ENCODE measurements around the gene DIO1. TPM values are rescaled to one million over a fixed set of nuclear protein-coding genes. Genes with fewer than 3 reads are reported as not detected.

DIO1 gene
- polyA plus RNA-seq, 3 donors = 0.22 to 0.73 TPM; not detected in 1

GRCh38 chr1:53868565-53868964 is 25.4 kb upstream of the DIO1 start:
- Mint-ChIP-seq H3K4me3 (no peak overlapping the region), H3K27ac (no peak overlapping the region), H3K4me1 (peaks cover 4% of the 10 kb centered on the region), H3K9me3 (peaks cover 0 to 6% (median 0%) of the 10 kb centered on the region in 7 donors), H3K27me3 (ENCODE audit: low read depth in 3 of 3) (no peaks in the 10 kb centered on the region), H3K36me3 (peaks cover 67 to 88% of the 10 kb centered on the region in 2 donors)
- no peak overlapping the region for H3K4me3 ChIP-seq (replicated peaks in 1 of 3; ENCODE audit: low read depth in 2 of 3, low read length in 3 of 3)
- no peak overlapping the region for H3K4me2 ChIP-seq (replicated peaks; ENCODE audit: extremely low read depth, low read length, poor library complexity, severe bottlenecking)
- no peak overlapping the region for H2AFZ ChIP-seq (ENCODE audit: insufficient read depth, low read depth, low read length, poor library complexity, severe bottlenecking)
- H3K27ac ChIP-seq (ENCODE audit: low read depth in 1 of 2, low read length in 2 of 2) = no peak overlapping the region
- H3K36me3 ChIP-seq (replicated peaks in 1 of 2; ENCODE audit: control insufficient read depth in 1 of 2, insufficient read depth in 2 of 2, low read length in 2 of 2) = peaks cover 63 to 97% of the 10 kb centered on the region in 2 donors
- TF ChIP-seq CTCF (IDR thresholded peaks at IDR 0.05) = no peak
- no CpG with 5 or more reads among the region's 1 CpG for WGBS (ENCODE audit: insufficient coverage)
- H3K79me2 ChIP-seq (ENCODE audit: insufficient read depth, low read length) = no peaks in the 10 kb centered on the region
- no peaks in the 10 kb centered on the region for H3K27me3 ChIP-seq (ENCODE audit: control insufficient read depth in 2 of 2, insufficient read depth in 2 of 2, low read length in 2 of 2)
- no peak for DNase-seq
- no peaks in the 10 kb centered on the region for H4K20me1 ChIP-seq (ENCODE audit: insufficient read depth, low read length)
- intact Hi-C loops (cut with micrococcal nuclease) = no loop called here
- no peaks in the 10 kb centered on the region for H3K4me1 ChIP-seq (ENCODE audit: control insufficient read depth in 1 of 2, insufficient read depth in 2 of 2, low read length in 2 of 2)
- H3K9me3 ChIP-seq (replicated peaks in 1 of 2; ENCODE audit: control insufficient read depth in 1 of 2, insufficient read depth in 1 of 2, low read length in 2 of 2) = no peaks in the 10 kb centered on the region
- no peak overlapping the region for H3K9ac ChIP-seq (ENCODE audit: insufficient read depth, low read length, poor library complexity, severe bottlenecking)

DNA sequence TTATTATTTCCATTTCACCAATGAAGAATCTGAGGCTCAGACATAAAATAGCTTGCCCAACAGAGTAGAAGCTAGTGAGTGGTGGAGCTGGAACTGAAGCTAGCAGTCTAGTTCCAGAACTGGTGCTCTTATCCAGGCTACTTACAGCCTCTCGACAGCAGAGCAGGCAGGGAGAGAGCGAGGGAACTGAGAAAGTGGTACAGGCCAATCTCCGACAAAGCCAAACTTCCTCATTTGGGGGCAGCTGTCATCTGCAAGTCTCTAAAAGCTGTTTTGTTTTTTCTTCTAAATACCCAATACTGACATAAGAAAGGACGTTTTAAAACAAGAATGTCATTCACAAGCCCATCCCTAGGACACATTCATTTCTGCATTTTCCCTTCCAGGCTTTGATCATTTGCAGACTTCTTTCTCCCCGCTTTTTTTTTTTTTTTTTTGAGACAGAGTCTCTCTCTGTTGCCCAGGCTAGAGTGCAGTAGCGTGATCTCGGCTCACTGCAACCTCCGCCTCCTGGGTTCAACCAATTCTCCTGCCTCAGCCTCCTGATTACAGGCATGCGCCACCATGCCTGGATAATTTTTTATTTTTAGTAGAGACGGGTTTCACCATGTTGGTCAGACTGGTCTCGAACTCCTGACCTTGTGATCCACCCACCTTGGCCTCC is 24.4 kb upstream of the DIO1 start:
- Histone ChIP-seq H4K20me1 (ENCODE audit: insufficient read depth, low read length) (no peaks in the 10 kb centered on the region), H3K4me1 (ENCODE audit: control insufficient read depth in 1 of 2, insufficient read depth in 2 of 2, low read length in 2 of 2) (no peaks in the 10 kb centered on the region), H3K27ac (ENCODE audit: low read depth in 1 of 2, low read length in 2 of 2) (no peak overlapping the region), H3K4me2 (replicated peaks; ENCODE audit: extremely low read depth, low read length, poor library complexity, severe bottlenecking) (no peak overlapping the region), H2AFZ (ENCODE audit: insufficient read depth, low read depth, low read length, poor library complexity, severe bottlenecking) (no peak overlapping the region), H3K36me3 (replicated peaks in 1 of 2; ENCODE audit: control insufficient read depth in 1 of 2, insufficient read depth in 2 of 2, low read length in 2 of 2) (peaks cover 68 to 88% of the 10 kb centered on the region in 2 donors), H3K79me2 (ENCODE audit: insufficient read depth, low read length) (no peaks in the 10 kb centered on the region), H3K27me3 (ENCODE audit: control insufficient read depth in 2 of 2, insufficient read depth in 2 of 2, low read length in 2 of 2) (no peaks in the 10 kb centered on the region), H3K9ac (ENCODE audit: insufficient read depth, low read length, poor library complexity, severe bottlenecking) (no peak overlapping the region), H3K9me3 (replicated peaks in 1 of 2; ENCODE audit: control insufficient read depth in 1 of 2, insufficient read depth in 1 of 2, low read length in 2 of 2) (no peaks in the 10 kb centered on the region), H3K4me3 (replicated peaks in 1 of 3; ENCODE audit: low read depth in 2 of 3, low read length in 3 of 3) (no peak overlapping the region)
- H3K9me3 Mint-ChIP-seq = peaks cover 0 to 6% (median 0%) of the 10 kb centered on the region in 7 donors
- intact Hi-C loops (cut with micrococcal nuclease) = no loop called here
- no peaks in the 10 kb centered on the region for H3K27me3 Mint-ChIP-seq (ENCODE audit: low read depth in 3 of 3)
- H3K4me1 Mint-ChIP-seq = peaks cover 4% of the 10 kb centered on the region
- WGBS (ENCODE audit: insufficient coverage) = 17% methylated on average over 4 of the region's 11 CpGs
- peak overlapping the region in 3 of 7 donors; percentile 20 to 62 (median 47) for H3K27ac Mint-ChIP-seq
- DNase-seq = no peak
- no peak overlapping the region for H3K4me3 Mint-ChIP-seq
- TF ChIP-seq CTCF (IDR thresholded peaks at IDR 0.05) = no peak
- peaks cover 68 to 87% of the 10 kb centered on the region in 2 donors for H3K36me3 Mint-ChIP-seq

Data from CD14-positive monocyte (primary cell).